GM18858 (cell line): Measurements from ENCODE around the gene ZNF627.
"Not testable (repeated sequence)": the region's sequence is repeated elsewhere in the genome, so short reads cannot be mapped to it uniquely, and the experiment has no call there.

Source experiments
- ATAC-seq: cut with Tn5 transposase; IDR thresholded peaks from one replicate; pipeline ENCODE4 v1.9.1; 2021; ENCODE audit not compliant: unreplicated experiment

The ZNF627 gene

GRCh38 chr19:11622401-11622800, 25.1 kb downstream of the ZNF627 start:
- ATAC-seq, result not testable (repeated sequence)

- ATAC-seq, result no peak
Observed at GRCh38 chr19:11624069-11624463, 26.8 kb downstream of the ZNF627 start.

GRCh38 chr19:11626252-11626651, 29.0 kb downstream of the ZNF627 start:
- no peak for ATAC-seq

- no peak for ATAC-seq
Observed at GRCh38 chr19:11633223-11633622, 35.9 kb downstream of the ZNF627 start.

- not testable (repeated sequence) for ATAC-seq
Observed at GRCh38 chr19:11634018-11634662, 36.9 kb downstream of the ZNF627 start.

- ATAC-seq, result no peak
Observed at GRCh38 chr19:11639245-11639601, 41.9 kb downstream of the ZNF627 start.

- ATAC-seq, result no peak
Observed at GRCh38 chr19:11639602-11640471, 42.6 kb downstream of the ZNF627 start.

GRCh38 chr19:11641244-11641643, 44.0 kb downstream of the ZNF627 start:
- ATAC-seq, result no peak

GRCh38 chr19:11642902-11643301, 45.6 kb downstream of the ZNF627 start:
- no peak for ATAC-seq

- ATAC-seq, result no peak
Observed at GRCh38 chr19:11649941-11650340, 52.7 kb downstream of the ZNF627 start.

GRCh38 chr19:11651062-11651461, 53.8 kb downstream of the ZNF627 start:
- ATAC-seq, result no peak

GRCh38 chr19:11652056-11652455, 54.8 kb downstream of the ZNF627 start:
- no peak for ATAC-seq

GRCh38 chr19:11652492-11652891, 55.2 kb downstream of the ZNF627 start:
- no peak for ATAC-seq

- ATAC-seq, result no peak
Observed at GRCh38 chr19:11656535-11656934, 59.3 kb downstream of the ZNF627 start.

- ATAC-seq, result no peak
Observed at GRCh38 chr19:11657307-11657706, 60.0 kb downstream of the ZNF627 start.

- no peak for ATAC-seq
Observed at GRCh38 chr19:11658970-11659369, 61.7 kb downstream of the ZNF627 start.

GRCh38 chr19:11659612-11660011, 62.3 kb downstream of the ZNF627 start:
- no peak for ATAC-seq

GRCh38 chr19:11662278-11662677, 65.0 kb downstream of the ZNF627 start:
- ATAC-seq, result no peak

GRCh38 chr19:11663181-11663591, 65.9 kb downstream of the ZNF627 start:
- no peak for ATAC-seq
